Dendritic cell treated with granulocyte-macrophage colony-stimulating factor and Interleukin-4, amounts not matched to agents 40 ng/mL and 50 ng/mL, for 4 days (primary cell): ENCODE results near the gene NXPH2.

Experiments
- H3K27ac Mint-ChIP-seq: one replicate; pipeline ENCODE4 v1.8.0; 2022; ENCODE audit warnings: mild to moderate bottlenecking, mixed read lengths
- H3K27me3 Mint-ChIP-seq: one replicate; pipeline ENCODE4 v1.8.0; 2022; ENCODE audit warnings: mild to moderate bottlenecking, mixed read lengths
- H3K36me3 Mint-ChIP-seq: one replicate; pipeline ENCODE4 v1.8.0; 2022; ENCODE audit warnings: low read depth, mixed read lengths
- H3K4me1 Mint-ChIP-seq: one replicate; pipeline ENCODE4 v1.8.0; 2022; ENCODE audit warnings: low read depth, mixed read lengths
- H3K4me3 Mint-ChIP-seq: one replicate; pipeline ENCODE4 v1.8.0; 2022; ENCODE audit warnings: mild to moderate bottlenecking, moderate library complexity, mixed read lengths
- H3K9me3 Mint-ChIP-seq: one replicate; pipeline ENCODE4 v1.8.0; 2022; ENCODE audit warnings: mixed read lengths
- intact Hi-C: fragments of 100-400 bp; cut with micrococcal nuclease; formaldehyde crosslinking; loops from one replicate; pipeline ENCODE4 v1.15.0; 2022

NXPH2 gene

DNA sequence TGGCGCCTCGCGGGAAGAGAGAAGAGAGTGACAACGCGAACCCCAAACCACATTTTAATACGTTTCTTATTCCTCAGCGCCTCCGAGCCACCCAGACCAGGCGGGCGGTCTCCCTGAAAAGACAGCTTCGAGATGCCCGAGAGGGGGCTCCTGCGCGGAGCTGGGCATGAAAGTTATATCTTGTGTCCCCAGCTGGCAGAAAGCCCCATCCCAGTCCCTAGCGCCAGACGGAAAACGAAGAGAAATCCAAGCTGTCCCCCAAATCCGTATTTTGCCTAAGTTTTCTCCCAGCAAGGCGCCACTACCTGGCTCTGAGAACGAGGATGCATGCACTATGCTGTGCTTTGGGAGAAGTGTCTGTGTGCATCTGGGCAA lies 797 bp downstream of the NXPH2 start:
- H3K27me3 Mint-ChIP-seq = peaks cover 49% of the 10 kb centered on the region
- no peak overlapping the region for H3K4me3 Mint-ChIP-seq
- H3K36me3 Mint-ChIP-seq = no peaks in the 10 kb centered on the region

DNA sequence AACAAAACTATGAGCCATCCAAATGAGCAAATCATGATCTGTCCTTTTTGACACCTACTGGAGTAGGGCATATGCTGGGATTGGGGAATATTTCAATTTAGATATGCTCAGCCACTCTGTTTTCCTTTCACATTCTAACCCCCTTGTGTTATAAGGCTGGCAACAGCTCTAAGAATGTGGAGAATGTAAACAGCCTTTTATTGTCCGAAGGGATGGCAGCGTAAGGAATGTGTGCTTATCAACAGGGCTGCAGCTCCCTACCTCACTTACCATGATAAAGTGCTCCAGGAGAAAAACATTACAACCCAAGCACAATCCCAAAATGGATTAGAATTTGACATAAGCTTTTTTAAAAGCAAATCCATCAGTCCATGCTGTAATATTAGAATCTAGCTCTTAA lies 2.2 kb downstream of the NXPH2 start:
- Mint-ChIP-seq H3K36me3 (no peaks in the 10 kb centered on the region), H3K27me3 (peaks cover 44% of the 10 kb centered on the region), H3K27ac (no peak overlapping the region), H3K9me3 (no peaks in the 10 kb centered on the region), H3K4me1 (peaks cover 12% of the 10 kb centered on the region), H3K4me3 (no peak overlapping the region)
- intact Hi-C loops = no loop called here

More for the DNA sequence above, 797 bp downstream of the NXPH2 start:
- no peaks in the 10 kb centered on the region for H3K9me3 Mint-ChIP-seq
- peaks cover 12% of the 10 kb centered on the region for H3K4me1 Mint-ChIP-seq
- H3K27ac Mint-ChIP-seq = no peak overlapping the region
- intact Hi-C loops = no loop called here

- no peaks in the 10 kb centered on the region for H3K9me3 Mint-ChIP-seq
- peaks cover 30% of the 10 kb centered on the region for H3K27me3 Mint-ChIP-seq
- H3K27ac Mint-ChIP-seq = no peak overlapping the region
- intact Hi-C loops = no loop called here
- H3K36me3 Mint-ChIP-seq = no peaks in the 10 kb centered on the region
- peaks cover 12% of the 10 kb centered on the region for H3K4me1 Mint-ChIP-seq
- no peak overlapping the region for H3K4me3 Mint-ChIP-seq
Observed at GRCh38 chr2:138775736-138776135, 4.5 kb downstream of the NXPH2 start.

DNA sequence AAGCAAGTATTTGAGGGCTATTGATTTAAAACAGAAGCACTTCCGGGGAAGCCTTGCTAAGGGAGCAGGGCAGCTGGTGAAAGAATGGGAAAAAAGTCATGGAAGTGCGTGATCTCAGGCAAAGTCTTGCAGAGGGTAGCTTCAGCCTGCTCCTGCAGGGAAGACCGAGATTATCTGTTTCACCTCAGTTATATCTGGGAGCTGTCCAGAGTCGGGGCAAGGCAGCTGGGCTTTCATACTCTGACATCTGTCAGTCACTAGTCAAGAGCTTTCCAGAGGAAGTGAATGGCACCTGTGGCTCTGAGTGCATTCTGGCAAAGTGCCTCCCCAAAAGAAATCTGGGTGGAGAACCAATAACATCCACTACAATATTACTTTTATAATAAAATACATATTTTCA lies 8.7 kb downstream of the NXPH2 start:
- H3K9me3 Mint-ChIP-seq = no peaks in the 10 kb centered on the region
- H3K27me3 Mint-ChIP-seq = peaks cover 9% of the 10 kb centered on the region
- H3K4me1 Mint-ChIP-seq = no peaks in the 10 kb centered on the region
- intact Hi-C loops = no loop called here
- no peak overlapping the region for H3K4me3 Mint-ChIP-seq
- no peak overlapping the region for H3K27ac Mint-ChIP-seq
- no peaks in the 10 kb centered on the region for H3K36me3 Mint-ChIP-seq

- Mint-ChIP-seq H3K9me3 (no peaks in the 10 kb centered on the region), H3K4me1 (no peaks in the 10 kb centered on the region), H3K27ac (no peak overlapping the region), H3K36me3 (no peaks in the 10 kb centered on the region), H3K4me3 (no peak overlapping the region), H3K27me3 (peaks cover 7% of the 10 kb centered on the region)
- intact Hi-C loops = no loop called here
Observed at GRCh38 chr2:138767101-138767500, 13.1 kb downstream of the NXPH2 start.

GRCh38 chr2:138766464-138766863 lies 13.7 kb downstream of the NXPH2 start:
- intact Hi-C loops = no loop called here
- Mint-ChIP-seq H3K36me3 (no peaks in the 10 kb centered on the region), H3K27me3 (peaks cover 8% of the 10 kb centered on the region), H3K27ac (no peak overlapping the region), H3K4me1 (no peaks in the 10 kb centered on the region), H3K4me3 (no peak overlapping the region), H3K9me3 (no peaks in the 10 kb centered on the region)

- H3K4me3 Mint-ChIP-seq = no peak overlapping the region
- no peaks in the 10 kb centered on the region for H3K4me1 Mint-ChIP-seq
- no peak overlapping the region for H3K27ac Mint-ChIP-seq
- H3K27me3 Mint-ChIP-seq = peaks cover 4% of the 10 kb centered on the region
- intact Hi-C loops = no loop called here
- no peaks in the 10 kb centered on the region for H3K36me3 Mint-ChIP-seq
- H3K9me3 Mint-ChIP-seq = no peaks in the 10 kb centered on the region
Observed at GRCh38 chr2:138763971-138764370, 16.2 kb downstream of the NXPH2 start.

DNA sequence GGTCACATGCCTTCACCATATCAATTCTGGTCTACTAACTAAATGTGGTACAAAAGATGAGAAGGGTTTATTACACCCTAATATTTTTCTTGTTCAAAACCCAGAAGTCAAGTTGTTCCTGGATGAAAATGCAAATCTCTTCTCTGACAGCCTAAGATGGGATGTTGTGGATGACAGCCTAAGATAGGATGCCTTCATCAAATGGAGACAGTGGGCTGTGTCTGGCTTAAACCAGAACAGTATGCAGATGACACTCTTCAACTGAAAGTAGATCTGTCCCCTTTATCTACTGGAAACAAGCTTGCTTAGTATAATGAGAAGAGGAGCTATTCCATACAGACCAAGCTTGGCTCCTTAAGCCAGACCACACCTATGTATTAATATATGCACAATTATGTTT lies 17.7 kb downstream of the NXPH2 start:
- H3K9me3 Mint-ChIP-seq = no peaks in the 10 kb centered on the region
- no peaks in the 10 kb centered on the region for H3K4me1 Mint-ChIP-seq
- H3K27me3 Mint-ChIP-seq = peaks cover 3% of the 10 kb centered on the region
- no peaks in the 10 kb centered on the region for H3K36me3 Mint-ChIP-seq
- H3K4me3 Mint-ChIP-seq = no peak overlapping the region
- intact Hi-C loops = no loop called here
- no peak overlapping the region for H3K27ac Mint-ChIP-seq

GRCh38 chr2:138760676-138761075 lies 19.5 kb downstream of the NXPH2 start:
- Mint-ChIP-seq H3K4me1 (no peaks in the 10 kb centered on the region), H3K4me3 (no peak overlapping the region), H3K27me3 (peaks cover 3% of the 10 kb centered on the region), H3K36me3 (no peaks in the 10 kb centered on the region), H3K9me3 (no peaks in the 10 kb centered on the region), H3K27ac (no peak overlapping the region)
- intact Hi-C loops = no loop called here

DNA sequence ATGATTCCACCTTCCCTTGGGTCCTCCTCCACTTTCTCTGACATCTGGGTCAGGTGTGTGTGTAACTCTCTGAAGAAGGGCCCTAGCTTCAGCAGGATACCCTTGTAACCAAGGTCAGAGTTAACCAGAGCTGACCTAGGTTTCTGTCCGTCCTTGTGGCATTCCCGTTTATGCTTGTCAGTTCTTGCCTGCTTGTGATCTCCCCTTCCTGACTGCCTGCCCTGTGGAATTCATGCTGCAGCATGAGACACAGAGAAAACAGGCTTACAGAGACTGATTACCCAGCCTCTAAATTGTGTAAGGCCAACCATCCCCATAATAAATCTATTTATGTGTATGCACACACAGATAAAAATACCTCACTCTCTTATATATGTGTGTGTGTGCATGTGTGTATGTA lies 22.8 kb downstream of the NXPH2 start:
- Mint-ChIP-seq H3K27ac (no peak overlapping the region), H3K4me1 (no peaks in the 10 kb centered on the region), H3K9me3 (peaks cover 7% of the 10 kb centered on the region)

GRCh38 chr2:138752197-138752956 lies 27.8 kb downstream of the NXPH2 start:
- Mint-ChIP-seq H3K4me1 (no peaks in the 10 kb centered on the region), H3K4me3 (no peak overlapping the region), H3K36me3 (no peaks in the 10 kb centered on the region), H3K27ac (no peak overlapping the region), H3K9me3 (peaks cover 26% of the 10 kb centered on the region), H3K27me3 (no peaks in the 10 kb centered on the region)
- intact Hi-C loops = no loop called here

More for the DNA sequence above, 22.8 kb downstream of the NXPH2 start:
- peaks cover 3% of the 10 kb centered on the region for H3K27me3 Mint-ChIP-seq
- no peaks in the 10 kb centered on the region for H3K36me3 Mint-ChIP-seq
- intact Hi-C loops = no loop called here
- no peak overlapping the region for H3K4me3 Mint-ChIP-seq

GRCh38 chr2:138744713-138745112 lies 35.5 kb downstream of the NXPH2 start:
- Mint-ChIP-seq H3K27ac (no peak overlapping the region), H3K9me3 (peaks cover 19% of the 10 kb centered on the region), H3K36me3 (no peaks in the 10 kb centered on the region), H3K4me1 (no peaks in the 10 kb centered on the region), H3K27me3 (no peaks in the 10 kb centered on the region), H3K4me3 (no peak overlapping the region)
- intact Hi-C loops = no loop called here

GRCh38 chr2:138742441-138743057 lies 37.6 kb downstream of the NXPH2 start:
- H3K4me3 Mint-ChIP-seq = no peak overlapping the region
- intact Hi-C loops = no loop called here
- no peaks in the 10 kb centered on the region for H3K36me3 Mint-ChIP-seq
- no peaks in the 10 kb centered on the region for H3K27me3 Mint-ChIP-seq
- H3K27ac Mint-ChIP-seq = no peak overlapping the region
- H3K4me1 Mint-ChIP-seq = no peaks in the 10 kb centered on the region
- no peaks in the 10 kb centered on the region for H3K9me3 Mint-ChIP-seq

GRCh38 chr2:138741851-138742250 lies 38.3 kb downstream of the NXPH2 start:
- no peaks in the 10 kb centered on the region for H3K27me3 Mint-ChIP-seq
- intact Hi-C loops = no loop called here
- H3K36me3 Mint-ChIP-seq = no peaks in the 10 kb centered on the region
- H3K27ac Mint-ChIP-seq = no peak overlapping the region
- no peaks in the 10 kb centered on the region for H3K4me1 Mint-ChIP-seq
- H3K9me3 Mint-ChIP-seq = peaks cover 7% of the 10 kb centered on the region
- no peak overlapping the region for H3K4me3 Mint-ChIP-seq
